K562 (cell line): Measurements from ENCODE around the gene SLC9B2. TPM values are rescaled to one million over a fixed set of nuclear protein-coding genes. Genes with fewer than 3 reads are reported as not detected.

Experiments used
- BRF1 ChIP-seq: IDR thresholded peaks from 3 replicates; pipeline ENCODE4 v1.6.1; 2011; ENCODE audit warnings: borderline replicate concordance, mild to moderate bottlenecking; ENCODE audit not compliant: insufficient read length; ENCODE audit errors: extremely low read depth
- STAT5B ChIP-seq: fragments of 250-450 bp; sonication (Bioruptor Pico); IDR thresholded peaks from 2 replicates; pipeline ENCODE4 v1.8.0; 2021; ENCODE audit warnings: mild to moderate bottlenecking, inconsistent platforms
- polyA plus RNA-seq, 8 experiments: library from polyadenylated mRNA; depleted of rRNA in 4 of 8; stranded (reverse) in 5 of 8; unstranded in 3 of 8; fragments of >200 nt; fragmentation: Nextera tagmentation in 2 of 8; fragmentation: Illumina TruSeq in 1 of 8; extraction: Ambion mirVana in 2 of 8; extraction: Trizol in 1 of 8; gene quantifications; 2 replicates each; pipeline versions ENCODE4 v1.2.1 to v1.2.3, GENCODE V29; 2011 to 2014; ENCODE audit warnings: inconsistent platforms in 1 of 8, missing spikeins in 1 of 8
- total RNA-seq, 7 experiments: library from RNA; depleted of rRNA in 6 of 7; stranded (reverse); fragments of >200 nt in 6 of 7; fragmentation: Illumina TruSeq in 2 of 7; extraction: Trizol in 2 of 7; gene quantifications; 2 replicates each; pipeline versions ENCODE4 v1.2.1 to v1.2.3, GENCODE V29; 2011 to 2021; ENCODE audit warnings: low replicate concordance in 1 of 7
- TF ChIP-seq, protein P1 (sequence below): sonication (generic); formaldehyde crosslinking; IDR thresholded peaks from 2 replicates; pipeline ENCODE4 v1.8.1; 2023; ENCODE audit warnings: missing genetic modification reagents, mild to moderate bottlenecking, borderline replicate concordance
- TF ChIP-seq, protein P2 (sequence below), 2 experiments: fragments of 450-650 bp; IDR thresholded peaks; 2 replicates each; pipeline ENCODE4 v1.6.1; 2016; ENCODE audit warnings: mild to moderate bottlenecking in 2 of 2, borderline replicate concordance in 1 of 2, low read depth in 1 of 2, moderate library complexity in 1 of 2

SLC9B2 gene
- total and polyA plus RNA-seq, 9 of the 15 experiments (the other 6 are each of a cell fraction or from before 2014, with no cell fraction given): 6.6 to 14.6 (median 11.4) TPM

DNA sequence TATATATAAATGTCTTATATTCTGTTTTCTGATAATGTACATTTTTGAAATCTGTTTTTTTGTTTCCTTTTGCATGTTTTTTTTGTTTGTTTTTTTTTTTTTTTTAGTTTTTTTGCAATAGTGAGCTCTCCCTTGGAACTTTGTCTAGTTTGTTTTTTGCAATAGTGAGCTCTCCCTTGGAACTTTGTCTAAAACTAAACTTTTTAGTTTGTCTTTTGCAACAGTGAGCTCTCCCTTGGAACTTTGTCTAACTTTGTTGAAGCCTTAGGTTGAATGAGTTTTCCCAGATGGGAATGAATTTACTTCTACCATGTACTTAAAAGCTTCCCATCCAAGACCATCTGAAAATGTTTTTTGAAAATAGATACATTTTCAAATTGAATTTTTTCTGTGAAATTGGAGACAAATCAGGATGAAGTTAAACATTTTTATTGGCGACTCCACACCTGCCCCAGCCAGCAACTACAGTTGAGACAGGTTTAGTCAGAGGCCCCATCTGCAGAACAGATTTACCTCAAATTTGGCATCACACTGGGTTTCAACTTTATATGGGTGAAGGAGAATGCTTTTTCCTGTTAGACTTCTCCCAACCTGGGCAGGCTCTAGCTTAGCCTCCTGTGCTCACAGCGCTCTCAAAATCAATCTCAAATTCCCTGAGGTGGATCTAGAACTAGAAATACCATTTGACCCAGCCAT is 16.0 kb downstream of the SLC9B2 start (continued):
- TF ChIP-seq, protein P1, sequence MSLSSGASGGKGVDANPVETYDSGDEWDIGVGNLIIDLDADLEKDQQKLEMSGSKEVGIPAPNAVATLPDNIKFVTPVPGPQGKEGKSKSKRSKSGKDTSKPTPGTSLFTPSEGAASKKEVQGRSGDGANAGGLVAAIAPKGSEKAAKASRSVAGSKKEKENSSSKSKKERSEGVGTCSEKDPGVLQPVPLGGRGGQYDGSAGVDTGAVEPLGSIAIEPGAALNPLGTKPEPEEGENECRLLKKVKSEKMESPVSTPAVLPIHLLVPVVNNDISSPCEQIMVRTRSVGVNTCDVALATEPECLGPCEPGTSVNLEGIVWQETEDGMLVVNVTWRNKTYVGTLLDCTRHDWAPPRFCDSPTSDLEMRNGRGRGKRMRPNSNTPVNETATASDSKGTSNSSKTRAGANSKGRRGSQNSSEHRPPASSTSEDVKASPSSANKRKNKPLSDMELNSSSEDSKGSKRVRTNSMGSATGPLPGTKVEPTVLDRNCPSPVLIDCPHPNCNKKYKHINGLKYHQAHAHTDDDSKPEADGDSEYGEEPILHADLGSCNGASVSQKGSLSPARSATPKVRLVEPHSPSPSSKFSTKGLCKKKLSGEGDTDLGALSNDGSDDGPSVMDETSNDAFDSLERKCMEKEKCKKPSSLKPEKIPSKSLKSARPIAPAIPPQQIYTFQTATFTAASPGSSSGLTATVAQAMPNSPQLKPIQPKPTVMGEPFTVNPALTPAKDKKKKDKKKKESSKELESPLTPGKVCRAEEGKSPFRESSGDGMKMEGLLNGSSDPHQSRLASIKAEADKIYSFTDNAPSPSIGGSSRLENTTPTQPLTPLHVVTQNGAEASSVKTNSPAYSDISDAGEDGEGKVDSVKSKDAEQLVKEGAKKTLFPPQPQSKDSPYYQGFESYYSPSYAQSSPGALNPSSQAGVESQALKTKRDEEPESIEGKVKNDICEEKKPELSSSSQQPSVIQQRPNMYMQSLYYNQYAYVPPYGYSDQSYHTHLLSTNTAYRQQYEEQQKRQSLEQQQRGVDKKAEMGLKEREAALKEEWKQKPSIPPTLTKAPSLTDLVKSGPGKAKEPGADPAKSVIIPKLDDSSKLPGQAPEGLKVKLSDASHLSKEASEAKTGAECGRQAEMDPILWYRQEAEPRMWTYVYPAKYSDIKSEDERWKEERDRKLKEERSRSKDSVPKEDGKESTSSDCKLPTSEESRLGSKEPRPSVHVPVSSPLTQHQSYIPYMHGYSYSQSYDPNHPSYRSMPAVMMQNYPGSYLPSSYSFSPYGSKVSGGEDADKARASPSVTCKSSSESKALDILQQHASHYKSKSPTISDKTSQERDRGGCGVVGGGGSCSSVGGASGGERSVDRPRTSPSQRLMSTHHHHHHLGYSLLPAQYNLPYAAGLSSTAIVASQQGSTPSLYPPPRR (CRISPR knock-in tag): no peak
- TF ChIP-seq STAT5B (CRISPR knock-in tag) (no peak), BRF1 (no peak)
- TF ChIP-seq, protein P2, sequence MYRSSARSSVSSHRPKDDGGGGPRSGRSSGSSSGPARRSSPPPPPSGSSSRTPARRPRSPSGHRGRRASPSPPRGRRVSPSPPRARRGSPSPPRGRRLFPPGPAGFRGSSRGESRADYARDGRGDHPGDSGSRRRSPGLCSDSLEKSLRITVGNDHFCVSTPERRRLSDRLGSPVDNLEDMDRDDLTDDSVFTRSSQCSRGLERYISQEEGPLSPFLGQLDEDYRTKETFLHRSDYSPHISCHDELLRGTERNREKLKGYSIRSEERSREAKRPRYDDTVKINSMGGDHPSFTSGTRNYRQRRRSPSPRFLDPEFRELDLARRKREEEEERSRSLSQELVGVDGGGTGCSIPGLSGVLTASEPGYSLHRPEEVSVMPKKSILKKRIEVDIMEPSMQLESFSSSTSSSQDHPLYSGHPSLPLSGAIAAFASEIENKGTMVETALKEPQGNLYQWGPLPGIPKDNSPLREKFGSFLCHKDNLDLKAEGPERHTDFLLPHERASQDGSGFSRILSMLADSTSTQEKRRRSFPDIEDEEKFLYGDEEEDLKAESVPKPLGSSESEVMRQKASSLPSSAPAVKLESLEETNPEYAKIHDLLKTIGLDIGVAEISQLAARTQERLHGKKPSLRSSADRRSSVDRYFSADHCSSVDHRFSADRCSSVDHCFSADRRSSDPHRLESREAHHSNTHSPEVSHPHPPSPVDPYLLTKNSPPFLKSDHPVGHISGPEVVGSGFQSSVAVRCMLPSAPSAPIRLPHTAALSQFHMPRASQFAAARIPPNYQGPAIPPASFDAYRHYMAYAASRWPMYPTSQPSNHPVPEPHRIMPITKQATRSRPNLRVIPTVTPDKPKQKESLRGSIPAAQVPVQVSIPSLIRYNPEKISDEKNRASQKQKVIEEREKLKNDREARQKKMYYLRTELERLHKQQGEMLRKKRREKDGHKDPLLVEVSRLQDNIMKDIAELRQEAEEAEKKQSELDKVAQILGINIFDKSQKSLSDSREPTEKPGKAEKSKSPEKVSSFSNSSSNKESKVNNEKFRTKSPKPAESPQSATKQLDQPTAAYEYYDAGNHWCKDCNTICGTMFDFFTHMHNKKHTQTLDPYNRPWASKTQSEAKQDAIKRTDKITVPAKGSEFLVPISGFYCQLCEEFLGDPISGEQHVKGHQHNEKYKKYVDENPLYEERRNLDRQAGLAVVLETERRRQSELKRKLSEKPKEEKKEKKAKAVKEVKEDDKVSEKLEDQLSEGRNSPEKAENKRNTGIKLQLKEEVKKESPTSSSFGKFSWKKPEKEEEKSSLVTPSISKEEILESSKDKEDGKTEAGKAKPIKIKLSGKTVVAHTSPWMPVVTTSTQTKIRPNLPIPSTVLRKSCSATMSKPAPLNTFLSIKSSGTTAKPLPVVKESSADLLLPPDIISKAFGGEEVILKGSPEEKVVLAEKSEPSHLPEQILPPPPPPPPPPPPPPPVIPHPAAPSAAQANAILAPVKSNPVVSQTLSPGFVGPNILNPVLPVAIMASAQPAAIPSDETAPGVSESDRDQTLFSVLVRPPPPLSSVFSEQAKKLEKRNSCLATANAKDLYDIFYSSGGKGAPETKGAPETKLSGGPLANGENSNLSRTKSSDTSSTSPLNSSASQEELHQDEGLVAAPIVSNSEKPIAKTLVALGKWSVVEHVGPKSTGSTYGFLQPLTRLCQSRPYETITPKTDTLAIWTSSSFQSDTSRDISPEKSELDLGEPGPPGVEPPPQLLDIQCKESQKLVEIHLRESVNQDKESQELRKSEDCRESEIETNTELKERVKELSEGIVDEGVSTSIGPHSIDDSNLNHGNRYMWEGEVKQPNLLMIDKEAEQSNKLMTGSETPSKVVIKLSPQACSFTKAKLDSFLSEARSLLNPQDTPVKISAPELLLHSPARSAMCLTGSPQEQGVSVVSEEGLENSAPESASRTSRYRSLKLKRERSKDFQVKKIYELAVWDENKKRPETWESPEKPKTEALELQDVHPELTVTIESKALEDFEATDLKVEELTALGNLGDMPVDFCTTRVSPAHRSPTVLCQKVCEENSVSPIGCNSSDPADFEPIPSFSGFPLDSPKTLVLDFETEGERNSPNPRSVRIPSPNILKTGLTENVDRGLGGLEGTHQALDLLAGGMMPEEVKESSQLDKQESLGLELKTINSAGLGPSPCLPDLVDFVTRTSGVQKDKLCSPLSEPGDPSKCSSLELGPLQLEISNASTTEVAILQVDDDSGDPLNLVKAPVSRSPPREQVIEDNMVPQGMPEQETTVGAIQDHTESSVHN (IDR thresholded peaks at IDR 0.05; ENCODE audit: borderline replicate concordance in 1 of 2, low read depth in 1 of 2): no peak
